Esophagus (tissue), 2 donors: ENCODE data around the gene VIPR2. TPM values are rescaled to one million over a fixed set of nuclear protein-coding genes. Genes with fewer than 3 reads are reported as not detected.

Experiments
- H3K27ac ChIP-seq, 2 donors: one replicate each; pipeline ENCODE4 v1.5.1; 2013; ENCODE audit warnings: low read depth in 2 of 2, mild to moderate bottlenecking in 2 of 2, inconsistent platforms in 1 of 2, low read length in 1 of 2, moderate library complexity in 1 of 2
- H3K27me3 ChIP-seq, 2 donors: one replicate each; pipeline ENCODE4 v1.6.1; 2013; ENCODE audit warnings: low read length in 2 of 2, control low read depth in 1 of 2, mild to moderate bottlenecking in 1 of 2; ENCODE audit not compliant: insufficient read depth in 2 of 2, control insufficient read depth in 1 of 2
- H3K36me3 ChIP-seq, 2 donors: one replicate each; pipeline ENCODE4 v1.6.1; 2013; ENCODE audit warnings: low read length in 1 of 2; ENCODE audit not compliant: control insufficient read depth in 2 of 2, insufficient read depth in 2 of 2
- H3K4me1 ChIP-seq, 2 donors: one replicate each; pipeline ENCODE4 v1.6.1; 2013; ENCODE audit warnings: low read length in 1 of 2; ENCODE audit not compliant: control insufficient read depth in 2 of 2, insufficient read depth in 2 of 2
- H3K4me3 ChIP-seq, 2 donors: one replicate each; pipeline ENCODE4 v1.5.1; 2013; ENCODE audit warnings: low read length in 2 of 2, mild to moderate bottlenecking in 2 of 2, low read depth in 1 of 2, moderate library complexity in 1 of 2
- H3K9me3 ChIP-seq, 2 donors: one replicate each; pipeline ENCODE4 v1.6.1; 2013; ENCODE audit warnings: mild to moderate bottlenecking in 2 of 2, low read depth in 1 of 2, low read length in 1 of 2, moderate library complexity in 1 of 2; ENCODE audit not compliant: control insufficient read depth in 2 of 2, insufficient read depth in 1 of 2
- WGBS, 2 donors: extraction: QIAGEN DNeasy Blood & Tissue Kit; methylation state at CpG; one replicate each; pipeline ENCODE4 v1.1.7; 2013; 5-methylcytosine and 5-hydroxymethylcytosine counted together
- polyA plus RNA-seq, 2 donors: library from polyadenylated mRNA; stranded (reverse); fragments of 200-250 nt; gene quantifications; one replicate each; pipeline ENCODE4 v1.2.3, GENCODE V29; 2013
- donor health status: healthy with polysubstance abuse.
- donor health status: Bipolar disorder and iron deficiency.

VIPR2 gene
- polyA plus RNA-seq, 2 donors: 0.39 to 0.40 TPM

DNA sequence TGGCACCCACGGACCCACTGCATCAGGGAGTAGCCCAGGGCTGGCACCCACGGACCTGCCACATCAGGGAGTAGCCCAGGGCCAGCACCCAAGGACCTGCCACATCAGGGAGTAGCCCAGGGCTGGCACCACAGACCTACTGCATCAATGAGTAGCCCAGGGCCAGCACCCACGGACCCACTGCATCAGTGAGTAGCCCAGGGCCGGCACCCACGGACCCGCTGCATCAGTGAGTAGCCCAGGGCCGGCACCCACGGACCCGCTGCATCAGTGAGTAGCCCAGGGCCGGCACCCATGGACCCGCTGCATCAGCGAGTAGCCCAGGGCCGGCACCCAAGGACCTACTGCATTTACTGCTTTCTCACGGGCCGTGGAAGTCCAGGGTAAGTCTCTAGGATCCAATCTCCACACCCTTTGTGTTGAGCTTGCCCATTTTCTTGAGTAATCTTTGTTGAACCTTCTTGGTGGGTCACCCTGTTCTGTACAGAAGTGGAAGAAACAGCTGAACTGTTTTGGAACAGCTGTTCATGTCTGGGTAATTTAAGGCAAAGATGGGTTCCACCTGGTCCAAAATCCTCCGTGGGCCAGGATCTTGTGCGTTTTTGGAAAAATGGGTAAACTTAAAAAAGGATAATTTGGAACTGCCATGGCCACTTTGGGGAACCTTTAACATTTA lies 69.0 kb downstream of the VIPR2 start:
- no peaks in the 10 kb centered on the region for H3K4me1 ChIP-seq
- H3K36me3 ChIP-seq: no peaks in the 10 kb centered on the region
- H3K4me3 ChIP-seq: no peak overlapping the region
- no peaks in the 10 kb centered on the region for H3K27me3 ChIP-seq
- no peaks in the 10 kb centered on the region for H3K9me3 ChIP-seq
- H3K27ac ChIP-seq: no peak overlapping the region
- 86 to 87% methylated on average over 17 of the region's 17 CpGs for WGBS, 2 donors

DNA sequence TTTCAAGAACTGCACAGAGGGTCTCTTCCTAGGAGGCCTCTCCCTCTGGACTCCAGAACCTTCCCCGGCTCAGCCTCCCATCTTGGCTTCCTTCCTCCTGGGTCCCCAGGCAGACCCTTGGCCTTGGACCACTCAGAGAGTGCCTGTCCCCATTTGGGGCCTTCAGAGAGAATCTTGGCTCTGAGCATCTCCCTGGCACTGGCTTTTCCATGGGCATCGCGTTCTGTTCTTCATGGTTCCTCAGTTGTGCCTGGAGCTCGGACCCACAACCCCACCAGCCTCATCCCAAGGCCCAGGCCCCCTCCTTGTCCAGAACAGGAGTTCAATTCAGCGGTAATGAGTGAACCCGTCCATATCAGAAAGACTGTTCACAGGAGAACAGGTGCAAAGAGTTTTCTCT lies 73.4 kb downstream of the VIPR2 start:
- H3K4me3 ChIP-seq: no peak overlapping the region
- no peaks in the 10 kb centered on the region for H3K36me3 ChIP-seq
- H3K9me3 ChIP-seq: no peaks in the 10 kb centered on the region
- H3K4me1 ChIP-seq: no peaks in the 10 kb centered on the region
- WGBS, 2 donors: 89 to 93% methylated on average over 6 of the region's 6 CpGs
- no peak overlapping the region for H3K27ac ChIP-seq
- no peaks in the 10 kb centered on the region for H3K27me3 ChIP-seq

DNA sequence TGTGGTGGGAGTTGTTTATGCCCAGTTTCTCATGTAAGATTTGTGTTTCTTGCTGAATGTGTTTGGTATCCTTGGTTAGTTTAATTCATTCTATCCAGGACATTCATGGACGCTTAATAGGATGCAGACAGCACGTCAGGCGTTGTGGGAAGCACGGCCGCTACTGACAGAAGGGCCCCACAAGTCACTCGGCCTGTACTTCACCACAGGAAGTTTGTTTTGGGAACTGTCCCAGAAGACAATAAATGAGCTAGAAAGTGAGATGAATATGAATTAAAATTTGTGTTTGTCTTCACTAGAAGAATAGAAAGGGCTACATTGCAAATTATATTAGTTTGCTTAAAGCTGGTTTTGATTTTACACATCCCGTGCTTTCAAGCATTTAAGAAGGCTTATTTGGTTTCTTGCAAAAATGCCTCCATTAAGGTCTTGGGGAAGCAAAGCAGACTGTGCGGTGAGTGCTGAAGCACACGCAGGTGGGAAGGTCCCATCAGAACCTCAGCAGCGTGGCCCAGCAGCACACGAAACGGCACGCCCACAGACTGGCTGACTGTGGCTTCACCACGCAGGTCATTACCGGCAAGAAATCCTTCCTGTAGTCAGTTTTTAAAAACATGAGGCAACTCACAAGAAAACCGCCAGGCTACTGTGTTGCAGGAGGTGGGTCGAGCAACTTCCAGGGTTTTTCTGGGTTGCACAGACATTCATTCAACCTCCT lies 74.1 kb downstream of the VIPR2 start:
- WGBS, 2 donors: 53 to 57% methylated on average over 17 of the region's 17 CpGs
- Histone ChIP-seq H3K4me1 (no peaks in the 10 kb centered on the region), H3K9me3 (no peaks in the 10 kb centered on the region), H3K27ac (no peak overlapping the region), H3K36me3 (no peaks in the 10 kb centered on the region), H3K4me3 (no peak overlapping the region), H3K27me3 (no peaks in the 10 kb centered on the region)

DNA sequence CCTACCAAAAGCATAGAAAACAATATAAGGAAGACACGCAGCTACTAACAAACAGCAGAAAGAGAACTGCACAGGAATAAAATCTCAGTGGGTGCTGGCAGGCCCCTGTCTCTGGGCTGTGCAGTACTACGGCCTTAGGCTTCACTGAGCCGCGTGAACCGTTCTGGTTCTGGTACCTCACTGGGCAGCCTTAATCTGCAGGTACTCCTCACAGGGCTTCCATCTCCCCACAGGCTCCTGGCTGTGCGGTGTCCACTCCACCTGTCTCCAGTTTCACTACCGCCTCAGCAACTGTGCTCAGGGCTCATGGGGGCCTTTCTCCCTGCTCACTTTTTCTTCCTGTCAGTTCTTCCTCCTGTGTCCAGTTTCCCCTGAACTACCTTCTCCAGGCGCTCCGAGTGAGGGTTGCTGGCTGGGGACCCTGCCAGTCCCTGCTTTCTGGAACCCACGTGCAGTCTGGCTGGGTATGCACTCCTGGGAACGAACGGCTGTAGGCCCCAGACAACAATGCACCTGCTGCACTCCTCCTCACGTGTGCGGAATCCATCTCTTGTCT lies 75.7 kb downstream of the VIPR2 start:
- Histone ChIP-seq H3K27ac (no peak overlapping the region), H3K27me3 (no peaks in the 10 kb centered on the region), H3K4me3 (no peak overlapping the region), H3K9me3 (no peaks in the 10 kb centered on the region), H3K36me3 (no peaks in the 10 kb centered on the region), H3K4me1 (no peaks in the 10 kb centered on the region)
- 82% methylated on average over 14 of the region's 14 CpGs for WGBS, 2 donors

DNA sequence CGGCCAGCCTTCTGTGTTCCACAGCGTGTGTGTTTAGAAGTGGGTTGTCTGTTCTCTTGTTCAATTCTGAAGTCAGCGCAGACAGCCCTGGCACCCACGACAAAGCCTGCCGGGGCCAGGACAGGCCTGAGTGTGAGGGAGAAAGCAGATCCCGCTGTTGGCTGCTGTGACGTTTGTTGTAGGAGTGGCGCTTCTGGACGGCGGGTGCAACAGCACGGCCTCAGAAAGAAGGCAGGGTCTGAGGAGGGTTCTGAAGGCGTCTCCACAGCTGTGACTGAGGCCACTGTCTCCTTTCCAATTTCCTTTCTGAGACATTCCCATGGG lies 76.2 kb downstream of the VIPR2 start:
- H3K27me3 ChIP-seq: no peaks in the 10 kb centered on the region
- H3K27ac ChIP-seq: peak overlapping the region in 1 of 2 donors; percentile 44
- H3K9me3 ChIP-seq: no peaks in the 10 kb centered on the region
- 44 to 57% methylated on average over 12 of the region's 12 CpGs for WGBS, 2 donors
- no peak overlapping the region for H3K4me3 ChIP-seq
- H3K4me1 ChIP-seq: no peaks in the 10 kb centered on the region
- no peaks in the 10 kb centered on the region for H3K36me3 ChIP-seq

DNA sequence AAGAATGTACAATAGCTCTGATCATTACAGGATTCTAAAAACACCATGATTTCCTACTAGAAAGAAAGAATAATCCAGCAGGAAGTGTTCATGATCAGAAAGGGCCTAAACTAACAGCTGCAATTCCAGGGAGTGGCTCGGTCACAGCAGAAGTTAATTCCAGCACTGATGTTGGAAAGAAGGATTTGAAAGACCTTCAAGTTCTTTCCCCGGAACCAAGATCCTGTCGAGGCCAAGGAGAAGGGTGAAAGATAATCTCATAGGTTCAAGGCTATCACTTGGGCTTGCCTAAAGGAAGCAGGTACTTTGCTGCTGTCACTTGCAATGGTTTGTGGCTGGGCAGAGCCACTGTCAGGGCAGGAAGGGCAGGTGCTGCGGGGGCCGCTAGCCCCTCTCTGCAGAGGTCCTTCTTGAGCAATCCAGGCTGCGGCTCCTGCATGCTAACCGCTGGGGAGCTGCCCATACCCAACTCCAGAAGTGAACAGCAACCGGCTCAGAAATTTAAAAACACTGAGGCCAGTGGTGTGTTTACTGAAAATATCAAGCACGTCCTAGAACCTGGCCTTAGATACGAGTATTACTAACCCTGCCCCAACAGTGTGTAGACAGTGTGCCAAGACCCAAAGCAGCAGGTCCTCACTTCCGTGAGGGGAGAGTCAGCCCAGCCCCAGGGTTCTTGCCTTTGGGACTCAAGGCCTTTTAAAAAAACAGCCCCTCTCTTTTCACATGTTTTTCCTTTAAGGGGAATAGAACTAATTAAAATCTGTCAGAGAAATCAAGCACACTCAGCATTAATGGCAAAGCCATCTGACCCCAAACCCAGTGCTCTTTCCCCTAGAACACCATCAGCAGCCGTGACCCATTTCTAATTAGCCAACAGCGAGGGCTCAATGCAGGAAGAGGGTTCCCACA lies 76.8 kb downstream of the VIPR2 start:
- Histone ChIP-seq H3K27me3 (no peaks in the 10 kb centered on the region), H3K4me3 (no peak overlapping the region), H3K27ac (peak overlapping the region in 1 of 2 donors; percentile 44), H3K4me1 (no peaks in the 10 kb centered on the region), H3K36me3 (no peaks in the 10 kb centered on the region), H3K9me3 (peaks cover 0 to 2% of the 10 kb centered on the region in 2 donors)
- 69 to 70% methylated on average over 13 of the region's 13 CpGs for WGBS, 2 donors

DNA sequence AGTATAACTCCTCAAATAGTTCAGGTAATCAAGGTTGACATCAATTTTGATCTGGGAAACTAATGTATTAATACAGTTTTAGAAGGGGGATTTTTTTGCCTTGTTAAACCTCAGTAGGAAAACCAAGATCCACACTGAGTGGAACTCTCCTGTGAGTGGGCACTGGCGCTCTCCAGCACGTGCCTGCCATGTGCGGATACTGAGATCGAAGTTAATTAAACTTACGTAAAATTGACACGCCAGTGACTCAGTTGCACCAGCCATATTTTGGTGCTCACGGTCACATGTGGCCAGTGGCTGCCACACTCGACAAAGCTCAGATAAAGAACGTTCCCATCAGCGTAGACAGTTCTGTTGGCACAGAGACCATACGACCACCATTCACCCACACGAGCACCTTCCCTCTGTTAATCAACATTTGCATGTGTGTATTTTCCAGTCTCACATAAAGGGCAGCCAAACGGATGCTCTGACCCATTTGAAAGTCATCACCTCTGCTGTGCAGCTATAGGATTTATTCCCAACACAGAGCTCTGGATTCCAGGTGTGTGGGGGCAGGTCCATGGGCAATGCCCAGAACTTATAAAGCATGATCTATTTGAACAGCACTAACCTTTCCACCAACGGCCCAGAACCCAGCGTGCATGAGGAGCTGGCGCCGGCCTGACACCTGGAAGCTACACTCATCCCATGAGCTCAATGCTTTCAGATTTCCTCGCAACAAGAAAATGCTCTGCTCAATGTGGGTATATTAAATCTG lies 77.7 kb downstream of the VIPR2 start:
- Histone ChIP-seq H3K9me3 (peaks cover 0 to 2% of the 10 kb centered on the region in 2 donors), H3K36me3 (no peaks in the 10 kb centered on the region), H3K4me3 (no peak overlapping the region), H3K4me1 (no peaks in the 10 kb centered on the region), H3K27ac (no peak overlapping the region), H3K27me3 (no peaks in the 10 kb centered on the region)
- WGBS, 2 donors: 90 to 92% methylated on average over 18 of the region's 18 CpGs

DNA sequence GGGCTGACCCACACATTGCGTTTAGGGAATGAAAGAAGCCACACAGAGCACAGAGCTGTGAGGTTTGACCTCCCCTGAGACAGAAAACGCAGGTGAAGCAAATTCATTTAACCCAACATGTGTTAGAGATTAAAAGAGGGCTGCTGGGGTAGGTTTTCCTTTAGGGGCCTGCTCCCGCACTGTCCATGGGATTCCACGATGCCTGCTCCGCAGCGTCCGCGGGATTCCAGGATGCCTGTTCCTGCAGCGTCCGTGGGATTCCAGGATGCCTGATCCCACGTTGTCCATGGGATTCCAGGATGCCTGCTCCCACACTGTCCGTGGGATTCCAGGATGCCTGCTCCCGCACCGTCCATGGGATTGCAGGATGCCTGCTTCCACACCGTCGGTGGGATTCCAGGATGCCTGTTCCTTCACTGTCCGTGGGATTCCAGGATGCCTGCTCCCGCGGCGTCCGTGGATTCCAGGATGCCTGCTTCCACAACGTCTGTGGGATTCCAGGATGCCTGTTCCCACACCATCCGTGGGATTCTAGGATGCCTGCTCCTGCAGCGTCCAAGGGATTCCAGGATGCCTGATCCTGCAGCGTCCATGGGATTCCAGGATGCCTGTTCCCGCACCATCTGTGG lies 78.7 kb downstream of the VIPR2 start:
- 92 to 93% methylated on average over 26 of the region's 26 CpGs for WGBS, 2 donors
- Histone ChIP-seq H3K36me3 (no peaks in the 10 kb centered on the region), H3K9me3 (peaks cover 0 to 2% of the 10 kb centered on the region in 2 donors), H3K27me3 (no peaks in the 10 kb centered on the region), H3K27ac (no peak overlapping the region), H3K4me1 (no peaks in the 10 kb centered on the region), H3K4me3 (no peak overlapping the region)
